ENCODE measurements around the gene ABTB2. TPM values are rescaled to one million over a fixed set of nuclear protein-coding genes. Genes with fewer than 3 reads are reported as not detected.
A peak's percentile ranks its signal among the peaks of the same experiment; 100 is the strongest.

Gene ABTB2
- total RNA-seq, 1 donor from 2014 or later: 5.2 TPM

- no peak for DNase-seq (ENCODE audit: low read depth)
These were observed 65.3 kb downstream of the ABTB2 start for GRCh38 chr11:34292546-34292945.

DNA sequence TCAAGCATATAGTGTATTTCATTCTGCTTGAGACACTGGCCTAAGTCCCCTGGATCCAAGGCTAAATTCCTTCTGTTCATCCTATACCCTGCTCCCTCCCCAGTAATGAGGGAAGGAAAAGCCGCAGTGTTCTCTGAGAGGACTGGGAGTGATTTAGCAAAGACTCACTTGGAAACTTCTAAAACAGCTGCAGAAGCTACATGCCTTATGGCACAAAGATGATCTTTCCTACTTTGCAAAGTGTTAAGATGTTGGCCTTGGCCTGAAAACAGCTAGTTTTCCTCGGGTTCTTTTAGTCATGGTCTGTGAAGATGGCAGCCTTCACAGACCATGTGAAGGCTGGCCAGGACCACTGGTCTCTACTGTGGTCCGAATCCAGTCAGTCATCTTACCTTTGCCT is 65.7 kb downstream of the ABTB2 start:
- DNase-seq (ENCODE audit: low read depth): no peak

- no peak for DNase-seq (ENCODE audit: low read depth)
These were observed 66.9 kb downstream of the ABTB2 start for GRCh38 chr11:34290926-34291325.

GRCh38 chr11:34288492-34288891 is 69.3 kb downstream of the ABTB2 start:
- no peak for DNase-seq (ENCODE audit: low read depth)

- no peak for DNase-seq (ENCODE audit: low read depth)
These were observed 72.9 kb downstream of the ABTB2 start for GRCh38 chr11:34284811-34285481.

DNA sequence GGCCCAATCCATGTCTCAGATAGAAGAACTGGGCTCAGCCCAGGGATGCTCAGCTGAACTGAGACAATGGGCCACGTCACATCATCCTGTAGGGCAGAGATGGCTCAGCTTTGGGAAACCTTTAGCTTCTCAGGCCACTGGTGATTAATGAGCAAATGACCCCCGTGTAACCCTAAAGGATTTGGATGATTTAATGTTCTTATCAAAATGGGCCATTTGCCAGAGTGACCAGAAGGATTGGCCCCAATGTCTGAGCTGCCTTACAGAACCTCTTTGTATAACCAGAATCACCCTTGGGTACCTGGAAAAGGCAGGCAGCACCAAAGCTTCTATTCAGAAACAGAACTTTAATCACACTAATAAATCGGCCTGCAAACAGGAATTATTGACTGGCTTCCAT is 73.7 kb downstream of the ABTB2 start:
- no peak for DNase-seq (ENCODE audit: low read depth)

DNA sequence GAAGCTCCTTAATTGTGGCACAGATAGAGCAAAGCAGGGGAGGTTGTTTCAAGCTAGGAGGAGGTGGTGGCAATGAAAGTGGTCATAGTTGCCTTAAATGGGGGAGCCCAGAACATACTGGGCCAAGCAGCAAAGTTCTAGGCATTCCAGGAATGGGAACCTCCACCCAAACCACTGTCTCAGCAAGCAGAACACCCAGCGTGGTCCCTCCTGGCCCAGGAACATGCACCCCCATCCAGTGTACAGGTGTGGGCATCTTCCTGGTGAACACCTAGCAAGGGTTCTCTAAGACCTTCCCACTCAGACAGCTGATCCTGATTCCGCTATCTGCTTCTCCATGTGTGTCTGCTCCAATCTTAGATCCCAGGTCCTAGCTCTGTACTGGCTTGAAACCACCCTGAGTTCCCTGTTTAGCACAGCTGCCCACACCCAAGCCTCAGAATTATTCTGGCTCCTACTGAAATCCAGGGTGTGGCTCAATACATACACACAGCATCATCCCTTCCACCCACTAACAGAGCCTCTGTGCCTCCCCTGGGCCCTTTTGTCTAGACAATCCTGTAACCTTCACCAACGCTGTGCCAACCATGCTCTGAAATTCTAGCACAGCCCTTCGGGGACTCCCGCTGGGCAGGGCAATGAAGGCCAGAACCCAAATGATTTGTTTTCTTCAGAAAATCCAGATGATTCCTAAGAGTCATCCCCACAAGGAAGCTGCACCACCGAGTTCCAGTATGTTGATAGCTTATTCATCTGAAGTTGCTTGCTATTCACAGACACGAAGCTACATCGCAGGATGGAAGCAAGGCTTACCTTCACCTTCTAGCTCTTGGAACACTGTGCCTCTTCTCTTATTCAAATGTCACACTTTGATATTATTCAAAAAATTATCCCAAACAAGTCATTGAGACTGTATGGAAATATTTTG is 76.6 kb downstream of the ABTB2 start:
- peak; percentile 79 for DNase-seq (ENCODE audit: low read depth)

DNA sequence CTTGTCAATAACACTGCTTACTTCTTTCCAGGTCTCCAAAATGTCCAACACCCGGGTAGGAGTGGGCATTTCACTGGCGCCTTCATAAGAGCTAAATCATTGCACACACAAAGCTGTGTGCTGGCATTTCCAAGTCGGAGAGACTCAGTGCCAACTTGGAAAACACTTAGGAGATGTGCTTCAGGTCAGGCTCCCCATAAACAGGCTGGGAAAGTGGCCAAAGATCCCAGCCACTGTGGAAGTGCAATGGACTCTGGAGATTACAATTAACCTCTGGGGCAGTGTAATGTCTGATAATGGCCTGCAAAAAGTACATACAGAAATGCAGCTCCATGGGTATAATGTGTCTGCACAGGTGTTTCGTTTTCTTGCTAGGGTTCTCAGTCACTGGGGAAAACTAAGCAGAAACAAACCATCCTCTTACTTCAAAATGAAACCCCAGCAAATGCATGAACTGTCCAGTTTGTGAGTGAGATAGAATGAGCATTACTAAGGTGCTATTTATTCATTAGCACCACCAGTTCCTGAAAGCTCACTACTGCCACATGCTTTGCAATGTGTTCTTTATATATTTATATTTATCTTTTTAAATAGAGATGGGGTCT is 79.0 kb downstream of the ABTB2 start:
- no peak for DNase-seq (ENCODE audit: low read depth)

GRCh38 chr11:34278175-34278574 is 79.6 kb downstream of the ABTB2 start:
- DNase-seq (ENCODE audit: low read depth): no peak

DNA sequence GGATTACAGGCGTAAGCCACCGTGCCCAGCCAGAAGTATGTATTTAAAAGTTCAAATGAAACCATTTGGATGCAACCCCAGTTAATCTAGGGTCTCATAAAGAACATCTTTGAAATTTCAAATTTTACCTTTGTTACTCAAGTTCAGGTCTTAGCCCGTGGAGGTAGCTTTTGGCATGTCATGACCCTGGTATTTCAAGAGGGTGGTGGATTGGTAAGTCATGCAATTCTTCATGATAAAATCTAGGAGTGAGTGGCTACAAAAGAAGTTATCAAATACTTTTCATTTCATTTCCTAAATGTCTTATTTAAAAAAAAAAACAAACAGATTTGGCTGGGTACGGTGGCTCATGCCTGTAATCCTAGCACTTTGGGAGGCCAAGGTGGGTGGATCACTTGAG is 80.6 kb downstream of the ABTB2 start:
- no peak for DNase-seq (ENCODE audit: low read depth)

- DNase-seq (ENCODE audit: low read depth): no peak
These were observed 81.4 kb downstream of the ABTB2 start for GRCh38 chr11:34276352-34276864.

DNA sequence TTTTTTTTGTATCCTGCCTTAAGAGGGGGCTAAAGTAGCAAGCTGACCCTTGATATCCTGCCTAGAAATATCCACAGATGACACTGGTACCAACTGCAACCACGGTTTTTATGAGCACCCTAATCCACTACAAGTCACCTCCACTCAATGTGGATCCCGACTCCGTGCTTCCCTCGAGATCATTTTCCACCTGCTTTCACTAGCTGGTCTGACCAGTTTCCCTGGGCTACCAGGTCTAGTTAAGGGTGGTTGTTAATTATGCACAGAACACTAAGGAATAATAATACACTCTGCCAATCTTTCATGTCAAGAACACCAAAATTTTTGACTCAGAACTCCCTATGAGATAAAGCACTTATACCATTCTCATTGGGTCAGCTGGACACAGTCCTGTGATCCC is 82.3 kb downstream of the ABTB2 start:
- no peak for DNase-seq (ENCODE audit: low read depth)

- DNase-seq (ENCODE audit: low read depth): peak; percentile 66
These were observed 83.0 kb downstream of the ABTB2 start for GRCh38 chr11:34274712-34275398.

DNA sequence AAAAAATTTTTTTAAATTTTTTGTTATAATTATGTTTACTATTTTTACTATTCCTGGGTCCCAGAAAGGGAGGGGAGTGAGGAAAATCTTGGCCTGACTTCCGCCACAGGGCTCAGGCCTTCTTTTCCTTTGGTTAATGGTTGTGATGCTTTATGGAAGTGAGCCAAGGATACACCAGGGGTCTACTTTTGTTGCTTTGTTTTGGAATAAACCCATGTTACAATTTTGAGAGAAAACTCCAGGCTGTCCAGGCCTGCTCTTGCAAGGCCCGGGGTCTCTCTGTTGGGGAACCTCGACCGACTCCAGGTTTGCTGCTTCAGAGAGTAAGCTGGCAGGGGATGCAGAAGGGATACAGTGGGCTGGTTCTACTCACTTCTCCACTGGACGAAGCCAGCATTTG is 84.7 kb downstream of the ABTB2 start:
- no peak for DNase-seq (ENCODE audit: low read depth)

GRCh38 chr11:34271727-34272126 is 86.1 kb downstream of the ABTB2 start:
- no peak for DNase-seq (ENCODE audit: low read depth)

- DNase-seq (ENCODE audit: low read depth): no peak
These were observed 87.1 kb downstream of the ABTB2 start for GRCh38 chr11:34270711-34271110.

DNA sequence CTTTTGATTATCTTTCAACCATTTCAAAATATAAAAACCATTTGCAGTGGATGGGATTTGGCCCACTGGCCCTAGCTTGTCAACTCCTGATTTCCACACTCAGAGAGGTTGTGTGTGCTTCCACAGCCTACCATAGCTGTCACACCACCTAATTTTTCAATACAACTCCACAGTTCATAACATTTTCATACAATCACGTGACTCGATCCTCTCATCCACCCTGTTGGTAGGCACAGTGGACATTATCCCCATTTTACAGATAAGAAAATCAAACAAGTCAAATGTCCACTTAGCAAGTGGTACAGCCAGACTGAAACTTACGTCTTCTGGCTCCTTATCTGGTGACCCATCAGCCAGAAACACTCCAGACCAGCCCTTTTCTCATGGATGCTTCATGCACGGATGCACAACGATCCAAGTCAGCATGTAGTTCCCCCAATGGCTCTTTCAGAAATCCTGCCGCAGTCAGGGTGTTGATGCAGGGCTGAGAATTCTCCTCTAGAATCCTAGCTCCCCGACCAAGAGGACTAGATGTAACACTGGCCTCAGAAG is 88.0 kb downstream of the ABTB2 start:
- DNase-seq (ENCODE audit: low read depth): no peak

- peak; percentile 68 for DNase-seq (ENCODE audit: low read depth)
These were observed 88.8 kb downstream of the ABTB2 start for GRCh38 chr11:34268906-34269430.

GRCh38 chr11:34267417-34267816 is 90.4 kb downstream of the ABTB2 start:
- no peak for DNase-seq (ENCODE audit: low read depth)

GRCh38 chr11:34267013-34267412 is 90.8 kb downstream of the ABTB2 start:
- DNase-seq (ENCODE audit: low read depth): no peak
